Testis (tissue), 3 donors: Measurements from ENCODE around the gene ACOT9. TPM values are rescaled to one million over a fixed set of nuclear protein-coding genes. Genes with fewer than 3 reads are reported as not detected.

Experiments used
- DNase-seq: peaks from one replicate; pipeline ENCODE4 v3.0.0-alpha.2; 2019
- H3K27ac ChIP-seq, 2 donors: fragments of 200-600 bp; sonication (generic); one replicate each; pipeline ENCODE4 v1.5.1; 2019
- H3K27me3 ChIP-seq: fragments of 200-600 bp; sonication (generic); one replicate; pipeline ENCODE4 v1.5.1; 2019
- H3K36me3 ChIP-seq: fragments of 200-600 bp; sonication (generic); one replicate; pipeline ENCODE4 v1.5.1; 2017; ENCODE audit warnings: low read depth; ENCODE audit errors: missing control alignments
- H3K4me1 ChIP-seq: fragments of 200-600 bp; sonication (generic); one replicate; pipeline ENCODE4 v1.5.1; 2019
- H3K4me3 ChIP-seq, 2 donors: fragments of 200-600 bp; sonication (generic); one replicate each; pipeline ENCODE4 v1.5.1; 2017 to 2019
- H3K9me3 ChIP-seq: fragments of 200-600 bp; sonication (generic); one replicate; pipeline ENCODE4 v1.5.1; 2017
- CTCF ChIP-seq, 3 experiments: fragments of 450-650 bp in 2 of 3; fragments of 200-600 bp in 1 of 3; sonication (generic) in 1 of 3; IDR thresholded peaks; one replicate each; pipeline ENCODE4 v1.5.1; 2016 to 2019; ENCODE audit warnings: antibody characterized with exemption in 3 of 3, mild to moderate bottlenecking in 2 of 3, moderate library complexity in 1 of 3
- POLR2A ChIP-seq: fragments of 450-650 bp; IDR thresholded peaks from one replicate; pipeline ENCODE4 v1.6.1; 2017; ENCODE audit warnings: antibody characterized with exemption, mild to moderate bottlenecking, moderate library complexity
- WGBS, 2 donors: methylation state at CpG; one replicate each; pipeline ENCODE4 v1.1.5; 2018; 5-methylcytosine and 5-hydroxymethylcytosine counted together
- intact Hi-C: fragments of 100-400 bp; cut with DNase I; formaldehyde crosslinking; loops from one replicate; pipeline ENCODE4 v1.15.1; 2023; ENCODE audit warnings: low total_unique reads
- polyA plus RNA-seq: library from polyadenylated mRNA; stranded (reverse); fragments of 350-450 nt; fragmentation: Illumina TruSeq; extraction: RNeasy Lipid Tissue Mini Kit (QIAGEN cat#74804); gene quantifications from one replicate; pipeline ENCODE4 v1.2.3, GENCODE V29; 2014; ENCODE audit warnings: low read depth, low replicate concordance; ENCODE audit not compliant: insufficient read depth
- total RNA-seq, 2 donors: library from RNA; depleted of rRNA; stranded (reverse); fragments of >200 nt; gene quantifications; one replicate each; pipeline ENCODE4 v1.2.3, GENCODE V29; 2016

The ACOT9 gene
- total and polyA plus RNA-seq, 3 donors from 2014 or later: 22.0 to 29.4 (median 27.1) TPM

- no peaks in the 10 kb centered on the region for H3K4me1 ChIP-seq
- WGBS, 2 donors: 64 to 75% methylated on average over 2 of the region's 2 CpGs
- TF ChIP-seq CTCF (IDR thresholded peaks at IDR 0.05) (no peak), POLR2A (no peak)
These were observed 16.7 kb upstream of the ACOT9 start for GRCh38 chrX:23759821-23760220.

GRCh38 chrX:23756165-23756564 lies 13.1 kb upstream of the ACOT9 start:
- no peaks in the 10 kb centered on the region for H3K4me1 ChIP-seq
- no peak overlapping the region for H3K4me3 ChIP-seq
- 18 to 34% methylated on average over 4 of the region's 4 CpGs for WGBS, 2 donors
- intact Hi-C loops: no loop called here
- TF ChIP-seq POLR2A (no peak), CTCF (IDR thresholded peaks at IDR 0.05) (peak in 2 of 3 experiments; percentile 34 to 38)
- no peak overlapping the region for H3K27ac ChIP-seq
- no peaks in the 10 kb centered on the region for H3K27me3 ChIP-seq
- no peaks in the 10 kb centered on the region for H3K9me3 ChIP-seq
- peak; percentile 73 for DNase-seq
- no peaks in the 10 kb centered on the region for H3K36me3 ChIP-seq

More at GRCh38 chrX:23759821-23760220, 16.7 kb upstream of the ACOT9 start:
- no peaks in the 10 kb centered on the region for H3K36me3 ChIP-seq
- H3K27me3 ChIP-seq: no peaks in the 10 kb centered on the region
- H3K4me3 ChIP-seq: no peak overlapping the region
- no peak for DNase-seq
- no peak overlapping the region for H3K27ac ChIP-seq
- intact Hi-C loops: no loop called here
- no peaks in the 10 kb centered on the region for H3K9me3 ChIP-seq

- intact Hi-C loops: no loop called here
- 79 to 92% methylated on average over 1 of the region's 1 CpG for WGBS, 2 donors
These were observed 11.6 kb upstream of the ACOT9 start for GRCh38 chrX:23754664-23755063.

GRCh38 chrX:23752740-23753415 lies 9.8 kb upstream of the ACOT9 start:
- WGBS, 2 donors: 71 to 84% methylated on average over 2 of the region's 2 CpGs
- no peak overlapping the region for H3K4me3 ChIP-seq
- DNase-seq: no peak
- TF ChIP-seq CTCF (IDR thresholded peaks at IDR 0.05): no peak
- TF ChIP-seq POLR2A: no peak
- no peaks in the 10 kb centered on the region for H3K9me3 ChIP-seq
- intact Hi-C loops: no loop called here
- no peaks in the 10 kb centered on the region for H3K36me3 ChIP-seq
- no peak overlapping the region for H3K27ac ChIP-seq
- H3K4me1 ChIP-seq: no peaks in the 10 kb centered on the region
- H3K27me3 ChIP-seq: no peaks in the 10 kb centered on the region

More at GRCh38 chrX:23754664-23755063, 11.6 kb upstream of the ACOT9 start:
- H3K4me3 ChIP-seq: no peak overlapping the region
- no peaks in the 10 kb centered on the region for H3K27me3 ChIP-seq
- H3K4me1 ChIP-seq: no peaks in the 10 kb centered on the region
- no peak overlapping the region for H3K27ac ChIP-seq
- no peaks in the 10 kb centered on the region for H3K9me3 ChIP-seq
- no peaks in the 10 kb centered on the region for H3K36me3 ChIP-seq
- no peak for DNase-seq
- TF ChIP-seq CTCF (IDR thresholded peaks at IDR 0.05): no peak
- no peak for TF ChIP-seq POLR2A

- H3K27ac ChIP-seq: no peak overlapping the region
- H3K36me3 ChIP-seq: no peaks in the 10 kb centered on the region
- intact Hi-C loops: no loop called here
- WGBS, 2 donors: 60 to 70% methylated on average over 1 to 2 of the region's 2 CpGs
- TF ChIP-seq POLR2A (no peak), CTCF (IDR thresholded peaks at IDR 0.05) (no peak)
- no peaks in the 10 kb centered on the region for H3K27me3 ChIP-seq
- no peak overlapping the region for H3K4me3 ChIP-seq
- no peaks in the 10 kb centered on the region for H3K9me3 ChIP-seq
- DNase-seq: no peak
- H3K4me1 ChIP-seq: no peaks in the 10 kb centered on the region
These were observed 6.5 kb upstream of the ACOT9 start for GRCh38 chrX:23749576-23749975.
